AG20443 (cell line): ENCODE data around the gene ARHGAP6.
A peak's percentile ranks its signal among the peaks of the same experiment; 100 is the strongest.
"Not testable (repeated sequence)": the region's sequence is repeated elsewhere in the genome, so short reads cannot be mapped to it uniquely, and the experiment has no call there.

Experiments
- DNase-seq: peaks from one replicate; pipeline ENCODE4 v3.0.0; 2012; ENCODE audit warnings: low spot score, mixed read lengths

ARHGAP6 gene

GRCh38 chrX:11395859-11396258, 269.9 kb downstream of the ARHGAP6 start:
- DNase-seq = no peak

GRCh38 chrX:11393949-11394654, 271.6 kb downstream of the ARHGAP6 start:
- DNase-seq = no peak

GRCh38 chrX:11386812-11387211, 278.9 kb downstream of the ARHGAP6 start:
- no peak for DNase-seq

GRCh38 chrX:11386001-11386523, 279.7 kb downstream of the ARHGAP6 start:
- DNase-seq = peak; percentile 45

GRCh38 chrX:11382930-11383329, 282.8 kb downstream of the ARHGAP6 start:
- no peak for DNase-seq

- peak; percentile 14 for DNase-seq
Observed at GRCh38 chrX:11381464-11381863, 284.3 kb downstream of the ARHGAP6 start.

- DNase-seq = peak; percentile 31
Observed at GRCh38 chrX:11380187-11380844, 285.4 kb downstream of the ARHGAP6 start.

- no peak for DNase-seq
Observed at GRCh38 chrX:11376163-11376562, 289.6 kb downstream of the ARHGAP6 start.

- DNase-seq = no peak
Observed at GRCh38 chrX:11375614-11376119, 290.1 kb downstream of the ARHGAP6 start.

GRCh38 chrX:11374570-11374969, 291.1 kb downstream of the ARHGAP6 start:
- DNase-seq = no peak

- no peak for DNase-seq
Observed at GRCh38 chrX:11371106-11371505, 294.6 kb downstream of the ARHGAP6 start.

GRCh38 chrX:11367609-11368430, 297.9 kb downstream of the ARHGAP6 start:
- DNase-seq = no peak

- no peak for DNase-seq
Observed at GRCh38 chrX:11366998-11367595, 298.6 kb downstream of the ARHGAP6 start.

- DNase-seq = no peak
Observed at GRCh38 chrX:11365426-11365825, 300.3 kb downstream of the ARHGAP6 start.

- DNase-seq = no peak
Observed at GRCh38 chrX:11364835-11365234, 300.9 kb downstream of the ARHGAP6 start.

- not testable (repeated sequence) for DNase-seq
Observed at GRCh38 chrX:11363825-11364224, 301.9 kb downstream of the ARHGAP6 start.

GRCh38 chrX:11363069-11363594, 302.6 kb downstream of the ARHGAP6 start:
- DNase-seq = no peak

- DNase-seq = not testable (repeated sequence)
Observed at GRCh38 chrX:11361666-11362065, 304.1 kb downstream of the ARHGAP6 start.

- not testable (repeated sequence) for DNase-seq
Observed at GRCh38 chrX:11355944-11356343, 309.8 kb downstream of the ARHGAP6 start.

- no peak for DNase-seq
Observed at GRCh38 chrX:11355259-11355909, 310.3 kb downstream of the ARHGAP6 start.

- DNase-seq = no peak
Observed at GRCh38 chrX:11352296-11352741, 313.4 kb downstream of the ARHGAP6 start.
